ENCODE measurements around the gene RSPO3.

The RSPO3 gene

DNA sequence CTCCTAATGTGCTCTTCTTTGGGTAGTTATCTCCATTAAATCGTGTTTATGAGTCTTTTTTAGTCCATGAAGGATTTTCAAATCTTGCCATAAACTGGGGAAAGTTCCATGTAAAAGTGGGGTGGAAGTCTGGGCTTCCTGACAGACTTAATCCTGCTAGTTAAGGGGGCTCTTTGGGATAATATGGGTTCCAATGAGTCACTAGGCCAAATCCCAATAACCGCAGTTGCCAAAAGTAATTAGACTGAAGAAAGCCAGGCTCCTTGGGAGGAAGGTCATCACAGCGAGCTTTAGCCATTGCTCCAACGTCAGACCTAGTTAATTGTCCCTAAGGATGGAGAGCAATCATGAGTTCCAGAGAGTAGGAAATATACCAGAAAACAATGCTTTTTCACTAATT lies 10.8 kb downstream of the RSPO3 start:
- Histone ChIP-seq H3K79me2 (ENCODE audit: insufficient read depth, low read length) (no peaks in the 10 kb centered on the region), H3F3A (ENCODE audit: low read depth) (no peaks in the 10 kb centered on the region), H2AFZ (ENCODE audit: low read length) (no peak overlapping the region), H4K20me1 (ENCODE audit: insufficient read depth, low read length, poor library complexity, severe bottlenecking) (no peaks in the 10 kb centered on the region), H3K4me1 (ENCODE audit: insufficient read depth, low read length, poor library complexity, severe bottlenecking) (no peaks in the 10 kb centered on the region), H3K9me2 (replicated peaks; ENCODE audit: low read depth, low read length) (no peaks in the 10 kb centered on the region), H3K4me3 (ENCODE audit: low read length, poor library complexity, severe bottlenecking) (no peak overlapping the region), H3K9me3 (ENCODE audit: insufficient read depth, low read depth, low read length) (no peaks in the 10 kb centered on the region), H3K9ac (ENCODE audit: low read depth, low read length, poor library complexity, severe bottlenecking) (no peak overlapping the region), H3K4me2 (ENCODE audit: low read depth, low read length, poor library complexity, severe bottlenecking) (no peak overlapping the region), H3K36me3 (ENCODE audit: insufficient read depth, low read length) (no peaks in the 10 kb centered on the region), H3K27me3 (ENCODE audit: insufficient read depth, low read length, poor library complexity, severe bottlenecking) (no peaks in the 10 kb centered on the region)
- no peak for TF ChIP-seq EZH2phosphoT487 (IDR thresholded peaks at IDR 0.05; ENCODE audit: borderline replicate concordance)
- TF ChIP-seq, protein P1, sequence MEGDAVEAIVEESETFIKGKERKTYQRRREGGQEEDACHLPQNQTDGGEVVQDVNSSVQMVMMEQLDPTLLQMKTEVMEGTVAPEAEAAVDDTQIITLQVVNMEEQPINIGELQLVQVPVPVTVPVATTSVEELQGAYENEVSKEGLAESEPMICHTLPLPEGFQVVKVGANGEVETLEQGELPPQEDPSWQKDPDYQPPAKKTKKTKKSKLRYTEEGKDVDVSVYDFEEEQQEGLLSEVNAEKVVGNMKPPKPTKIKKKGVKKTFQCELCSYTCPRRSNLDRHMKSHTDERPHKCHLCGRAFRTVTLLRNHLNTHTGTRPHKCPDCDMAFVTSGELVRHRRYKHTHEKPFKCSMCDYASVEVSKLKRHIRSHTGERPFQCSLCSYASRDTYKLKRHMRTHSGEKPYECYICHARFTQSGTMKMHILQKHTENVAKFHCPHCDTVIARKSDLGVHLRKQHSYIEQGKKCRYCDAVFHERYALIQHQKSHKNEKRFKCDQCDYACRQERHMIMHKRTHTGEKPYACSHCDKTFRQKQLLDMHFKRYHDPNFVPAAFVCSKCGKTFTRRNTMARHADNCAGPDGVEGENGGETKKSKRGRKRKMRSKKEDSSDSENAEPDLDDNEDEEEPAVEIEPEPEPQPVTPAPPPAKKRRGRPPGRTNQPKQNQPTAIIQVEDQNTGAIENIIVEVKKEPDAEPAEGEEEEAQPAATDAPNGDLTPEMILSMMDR (conservative IDR thresholded peaks at IDR 0.05; ENCODE audit: low read length): no peak

DNA sequence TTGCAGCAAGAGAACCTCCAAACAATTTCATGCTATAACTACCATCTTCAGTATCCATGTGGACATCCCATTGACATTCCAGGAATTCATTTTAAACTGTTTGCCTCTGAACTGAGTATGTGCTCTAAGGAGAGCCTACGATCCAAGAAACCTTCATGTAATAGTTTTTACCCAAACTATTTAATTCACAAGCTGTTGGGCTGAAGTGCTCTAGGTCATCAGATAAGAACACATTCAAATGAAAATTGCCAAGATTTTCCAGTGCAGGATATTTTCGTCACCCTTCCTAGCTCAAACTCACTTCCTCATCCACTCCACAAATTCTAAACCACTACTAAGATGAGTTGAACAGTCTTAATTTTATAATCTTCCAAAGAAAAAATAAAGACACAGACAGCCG lies 12.8 kb downstream of the RSPO3 start:
- no peaks in the 10 kb centered on the region for H3K4me1 ChIP-seq (ENCODE audit: insufficient read depth, low read length, poor library complexity, severe bottlenecking)

GRCh38 chr6:127131772-127132376 lies 13.4 kb downstream of the RSPO3 start:
- no peaks in the 10 kb centered on the region for H3K4me1 ChIP-seq (ENCODE audit: insufficient read depth, low read length, poor library complexity, severe bottlenecking)

More for the DNA sequence above, 12.8 kb downstream of the RSPO3 start:
- Histone ChIP-seq H4K20me1 (ENCODE audit: insufficient read depth, low read length, poor library complexity, severe bottlenecking) (no peaks in the 10 kb centered on the region), H3K9me3 (ENCODE audit: insufficient read depth, low read depth, low read length) (no peaks in the 10 kb centered on the region), H3K4me2 (ENCODE audit: low read depth, low read length, poor library complexity, severe bottlenecking) (no peak overlapping the region), H3K9me2 (replicated peaks; ENCODE audit: low read depth, low read length) (no peaks in the 10 kb centered on the region), H2AFZ (ENCODE audit: low read length) (no peak overlapping the region), H3K27me3 (ENCODE audit: insufficient read depth, low read length, poor library complexity, severe bottlenecking) (no peaks in the 10 kb centered on the region), H3K36me3 (ENCODE audit: insufficient read depth, low read length) (no peaks in the 10 kb centered on the region), H3K9ac (ENCODE audit: low read depth, low read length, poor library complexity, severe bottlenecking) (no peak overlapping the region), H3K79me2 (ENCODE audit: insufficient read depth, low read length) (no peaks in the 10 kb centered on the region), H3F3A (ENCODE audit: low read depth) (no peaks in the 10 kb centered on the region), H3K4me3 (ENCODE audit: low read length, poor library complexity, severe bottlenecking) (no peak overlapping the region)
- TF ChIP-seq EZH2phosphoT487 (IDR thresholded peaks at IDR 0.05; ENCODE audit: borderline replicate concordance): no peak

More at GRCh38 chr6:127131772-127132376, 13.4 kb downstream of the RSPO3 start:
- no peak for TF ChIP-seq EZH2phosphoT487 (IDR thresholded peaks at IDR 0.05; ENCODE audit: borderline replicate concordance)
- TF ChIP-seq, protein P1 (conservative IDR thresholded peaks at IDR 0.05; ENCODE audit: low read length): no peak
- Histone ChIP-seq H3K4me2 (ENCODE audit: low read depth, low read length, poor library complexity, severe bottlenecking) (no peak overlapping the region), H3K9me2 (replicated peaks; ENCODE audit: low read depth, low read length) (no peaks in the 10 kb centered on the region), H3K27me3 (ENCODE audit: insufficient read depth, low read length, poor library complexity, severe bottlenecking) (no peaks in the 10 kb centered on the region), H3K9ac (ENCODE audit: low read depth, low read length, poor library complexity, severe bottlenecking) (no peak overlapping the region), H2AFZ (ENCODE audit: low read length) (no peak overlapping the region), H3K36me3 (ENCODE audit: insufficient read depth, low read length) (no peaks in the 10 kb centered on the region), H3K4me3 (ENCODE audit: low read length, poor library complexity, severe bottlenecking) (no peak overlapping the region), H3K9me3 (ENCODE audit: insufficient read depth, low read depth, low read length) (no peaks in the 10 kb centered on the region), H3K79me2 (ENCODE audit: insufficient read depth, low read length) (no peaks in the 10 kb centered on the region), H3F3A (ENCODE audit: low read depth) (no peaks in the 10 kb centered on the region), H4K20me1 (ENCODE audit: insufficient read depth, low read length, poor library complexity, severe bottlenecking) (no peaks in the 10 kb centered on the region)
